H7 (cell line): Measurements from ENCODE around the gene CCDC142. TPM values are rescaled to one million over a fixed set of nuclear protein-coding genes. Genes with fewer than 3 reads are reported as not detected.

Experiments
- total RNA-seq: library from RNA; depleted of rRNA; stranded (reverse); fragments of >200 nt; shearing (Covaris generic); gene quantifications from 2 replicates; pipeline ENCODE4 v1.2.3, GENCODE V29; 2014; rRNA removed

The CCDC142 gene
- total RNA-seq, 1 experiment from 2014 or later = 12.0 TPM

Other genes starting within 250 kb of the CCDC142 start
- 0.90 and 1.1 TPM in 2 replicates for gene SLC4A5, start 139.6 kb downstream of the CCDC142 start, total RNA-seq
- gene DCTN1, start 102.7 kb downstream of the CCDC142 start, total RNA-seq = 100 and 105 TPM in 2 replicates
- gene C2orf81, start 61.4 kb downstream of the CCDC142 start, total RNA-seq = 0.83 and 1.6 TPM in 2 replicates
- gene WDR54, start 61.3 kb downstream of the CCDC142 start, total RNA-seq = 38.0 and 55.5 TPM in 2 replicates
- gene RTKN, start 41.1 kb downstream of the CCDC142 start, total RNA-seq = 93.4 and 107 TPM in 2 replicates
- gene INO80B, start 27.9 kb downstream of the CCDC142 start, total RNA-seq = 9.6 and 11.3 TPM in 2 replicates
- gene WBP1, start 24.6 kb downstream of the CCDC142 start, total RNA-seq = 81.0 and 88.9 TPM in 2 replicates
- 91.2 and 98.8 TPM in 2 replicates for gene MOGS, start 17.6 kb downstream of the CCDC142 start, total RNA-seq
- 25.9 and 34.1 TPM in 2 replicates for gene MRPL53, start 10.3 kb downstream of the CCDC142 start, total RNA-seq
- gene TTC31, start 83 bp upstream of the CCDC142 start, total RNA-seq = 20.4 and 22.5 TPM in 2 replicates
- gene LBX2, start 16.6 kb upstream of the CCDC142 start, total RNA-seq = 0.11 and 0.17 TPM in 2 replicates
- gene PCGF1, start 24.7 kb upstream of the CCDC142 start, total RNA-seq = 12.4 and 15.1 TPM in 2 replicates
- not detected in 2 replicates for gene TLX2, start 31.5 kb upstream of the CCDC142 start, total RNA-seq
- 0.10 and 0.78 TPM in 2 replicates for gene DQX1, start 43.2 kb upstream of the CCDC142 start, total RNA-seq
- 99.5 and 105 TPM in 2 replicates for gene AUP1, start 46.7 kb upstream of the CCDC142 start, total RNA-seq
- gene HTRA2, start 46.9 kb upstream of the CCDC142 start, total RNA-seq = 27.0 and 39.6 TPM in 2 replicates
- gene LOXL3, start 70.9 kb upstream of the CCDC142 start, total RNA-seq = 6.6 and 7.7 TPM in 2 replicates
- 4.9 and 6.9 TPM in 2 replicates for gene DOK1, start 71.7 kb upstream of the CCDC142 start, total RNA-seq
- 3.9 and 4.8 TPM in 2 replicates for gene M1AP, start 165.3 kb upstream of the CCDC142 start, total RNA-seq
- gene SEMA4F, start 171.2 kb upstream of the CCDC142 start, total RNA-seq = 1.1 and 1.3 TPM in 2 replicates